ENCODE measurements around the gene MYPOP. TPM values are rescaled to one million over a fixed set of nuclear protein-coding genes. Genes with fewer than 3 reads are reported as not detected.

MYPOP gene
- total and polyA plus RNA-seq, 2 of the 13 experiments (the other 11 are each of a cell fraction or from before 2014, with no cell fraction given): 2.3 to 2.7 TPM

GRCh38 chr19:45847663-45848062 lies 54.8 kb downstream of the MYPOP start:
- 97% methylated on average over 13 of the region's 13 CpGs for WGBS (ENCODE audit: low lambda C conversion rate)
- Histone ChIP-seq H3K36me3 (replicated peaks in 1 of 2; ENCODE audit: control insufficient read depth in 1 of 2, insufficient read depth in 2 of 2, low read length in 2 of 2) (peaks cover 32 to 77% of the 10 kb centered on the region in 2 experiments), H3K9me3 (ENCODE audit: low read length) (no peaks in the 10 kb centered on the region), H3K4me2 (ENCODE audit: low read depth, low read length) (no peak overlapping the region), H3K79me2 (ENCODE audit: insufficient read depth, low read length) (no peaks in the 10 kb centered on the region), H3K9ac (ENCODE audit: insufficient read depth, low read depth, low read length) (no peak overlapping the region), H4K20me1 (ENCODE audit: insufficient read depth, low read length) (no peaks in the 10 kb centered on the region), H3K4me1 (ENCODE audit: insufficient read depth, low read length) (no peaks in the 10 kb centered on the region), H3K4me3 (replicated peaks in 1 of 3; ENCODE audit: insufficient read depth in 1 of 3, low read depth in 2 of 3, low read length in 3 of 3) (no peak overlapping the region), H3K27ac (ENCODE audit: extremely low read length, insufficient read depth, low read length) (no peak overlapping the region), H3K27me3 (ENCODE audit: control insufficient read depth in 1 of 2, insufficient read depth in 2 of 2, low read length in 2 of 2) (no peaks in the 10 kb centered on the region), H2AFZ (ENCODE audit: low read length) (no peak overlapping the region)
- intact Hi-C loops (cut with micrococcal nuclease; ENCODE audit: unreplicated experiment): no loop called here
- no TSS peak for BruUV-seq (replicated peaks)
- FAIRE-seq (no peak), ATAC-seq (no peak), DNase-seq (ENCODE audit: low spot score) (no peak)
- ChIA-PET POLR2A (no interaction called here), CTCF (ENCODE audit: low intra/inter-chr PET ratio, low total read pairs) (no interaction called here)
- in situ Hi-C loops (cut with HindIII; ENCODE audit: extremely low pct_ligation_motif_present, low pct_unique_long_range_greater_than_20kb): no loop called here
- TF ChIP-seq ADNP (CRISPR knock-in tag; IDR thresholded peaks at IDR 0.05) (no peak), ZNF280B (CRISPR knock-in tag; IDR thresholded peaks at IDR 0.05; ENCODE audit: borderline replicate concordance) (no peak), ZSCAN25 (CRISPR knock-in tag; IDR thresholded peaks at IDR 0.05) (no peak), CREB1 (IDR thresholded peaks at IDR 0.05) (no peak), CREB1 (CRISPR knock-in tag; IDR thresholded peaks at IDR 0.05) (no peak), ZNF850 (CRISPR knock-in tag; conservative IDR thresholded peaks at IDR 0.05) (no peak), FOXJ3 (CRISPR knock-in tag; IDR thresholded peaks at IDR 0.05; ENCODE audit: borderline replicate concordance) (no peak), ZNF10 (CRISPR knock-in tag; IDR thresholded peaks at IDR 0.05; ENCODE audit: borderline replicate concordance, low read depth) (no peak), RXRA (CRISPR knock-in tag; IDR thresholded peaks at IDR 0.05) (no peak), ZBTB26 (CRISPR knock-in tag; IDR thresholded peaks at IDR 0.05; ENCODE audit: borderline replicate concordance) (no peak), CERS6 (CRISPR knock-in tag; IDR thresholded peaks at IDR 0.05) (no peak), FOXK2 (IDR thresholded peaks at IDR 0.05) (no peak), MYPOP (CRISPR knock-in tag; IDR thresholded peaks at IDR 0.05) (no peak), U2AF2 (IDR thresholded peaks at IDR 0.05; ENCODE audit: low read depth, low read length) (no peak), SAFB2 (CRISPR knock-in tag; IDR thresholded peaks at IDR 0.05; ENCODE audit: borderline replicate concordance, low read depth) (no peak), HNRNPUL1 (IDR thresholded peaks at IDR 0.05; ENCODE audit: low read depth, low read length) (no peak), POLR2A (IDR thresholded peaks at IDR 0.05; ENCODE audit: insufficient read depth in 1 of 2, low read depth in 2 of 2, low read length in 2 of 2) (no peak), PRDM15 (CRISPR knock-in tag; IDR thresholded peaks at IDR 0.05) (no peak)
